AG09319 (cell line): ENCODE data around the gene PREX1.

Experiments used
- DNase-seq: peaks from one replicate; pipeline ENCODE4 v3.0.0-alpha.2; 2010; ENCODE audit warnings: low read depth; ENCODE audit errors: extremely low read depth
- TF ChIP-seq, protein P1 (sequence below): IDR thresholded peaks from 2 replicates; pipeline ENCODE4 v1.5.1; 2011; ENCODE audit warnings: low read depth, mild to moderate bottlenecking, inconsistent platforms, low read length, moderate library complexity

Gene PREX1

DNA sequence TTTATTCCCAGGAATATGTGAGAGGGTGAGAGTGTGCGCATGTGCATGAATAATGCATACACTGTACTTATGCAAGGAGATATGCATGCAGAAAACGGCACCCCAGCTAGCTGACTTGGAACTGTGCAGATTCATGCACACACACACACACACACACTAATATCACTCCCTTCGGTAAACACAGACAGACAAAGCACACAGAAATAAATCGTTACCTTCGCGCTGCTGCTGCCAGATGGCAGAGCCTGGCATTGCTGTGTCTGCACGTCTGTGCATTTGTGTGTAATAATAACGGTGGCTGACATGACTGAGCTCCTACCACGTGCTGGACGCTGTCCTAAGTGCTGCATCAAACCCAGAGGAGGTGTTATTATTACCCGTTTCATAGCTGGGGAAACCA lies 36.8 kb downstream of the PREX1 start:
- TF ChIP-seq, protein P1, sequence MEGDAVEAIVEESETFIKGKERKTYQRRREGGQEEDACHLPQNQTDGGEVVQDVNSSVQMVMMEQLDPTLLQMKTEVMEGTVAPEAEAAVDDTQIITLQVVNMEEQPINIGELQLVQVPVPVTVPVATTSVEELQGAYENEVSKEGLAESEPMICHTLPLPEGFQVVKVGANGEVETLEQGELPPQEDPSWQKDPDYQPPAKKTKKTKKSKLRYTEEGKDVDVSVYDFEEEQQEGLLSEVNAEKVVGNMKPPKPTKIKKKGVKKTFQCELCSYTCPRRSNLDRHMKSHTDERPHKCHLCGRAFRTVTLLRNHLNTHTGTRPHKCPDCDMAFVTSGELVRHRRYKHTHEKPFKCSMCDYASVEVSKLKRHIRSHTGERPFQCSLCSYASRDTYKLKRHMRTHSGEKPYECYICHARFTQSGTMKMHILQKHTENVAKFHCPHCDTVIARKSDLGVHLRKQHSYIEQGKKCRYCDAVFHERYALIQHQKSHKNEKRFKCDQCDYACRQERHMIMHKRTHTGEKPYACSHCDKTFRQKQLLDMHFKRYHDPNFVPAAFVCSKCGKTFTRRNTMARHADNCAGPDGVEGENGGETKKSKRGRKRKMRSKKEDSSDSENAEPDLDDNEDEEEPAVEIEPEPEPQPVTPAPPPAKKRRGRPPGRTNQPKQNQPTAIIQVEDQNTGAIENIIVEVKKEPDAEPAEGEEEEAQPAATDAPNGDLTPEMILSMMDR: no peak; the same call in 1 of the 2 replicates
- no peak for DNase-seq

DNA sequence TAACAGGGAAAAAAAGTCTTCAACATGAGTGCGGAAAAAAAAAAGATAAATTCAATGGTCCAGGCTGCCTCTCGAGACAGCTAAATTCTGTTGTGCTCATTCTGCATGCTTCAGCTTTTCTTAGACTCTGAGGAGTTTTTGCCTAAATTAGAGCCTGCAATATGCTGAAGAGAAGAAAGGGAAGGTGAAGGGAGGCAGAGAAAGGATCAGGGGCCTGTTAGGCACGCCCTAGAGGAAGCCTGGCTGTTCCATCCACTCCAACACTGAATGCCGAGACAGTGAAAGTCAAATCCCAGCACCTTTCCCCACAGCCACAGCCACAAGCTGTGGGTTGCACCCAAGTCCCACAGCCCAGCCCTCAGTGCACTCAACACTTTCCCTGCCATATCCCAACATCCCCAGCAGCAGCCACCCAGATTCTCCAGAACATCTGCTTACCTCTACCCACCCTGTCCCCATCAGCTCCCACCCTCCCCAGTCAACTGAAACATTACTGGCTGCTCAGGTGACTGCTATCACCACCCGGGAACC lies 37.3 kb downstream of the PREX1 start:
- TF ChIP-seq, protein P1: no peak
- DNase-seq: no peak

DNA sequence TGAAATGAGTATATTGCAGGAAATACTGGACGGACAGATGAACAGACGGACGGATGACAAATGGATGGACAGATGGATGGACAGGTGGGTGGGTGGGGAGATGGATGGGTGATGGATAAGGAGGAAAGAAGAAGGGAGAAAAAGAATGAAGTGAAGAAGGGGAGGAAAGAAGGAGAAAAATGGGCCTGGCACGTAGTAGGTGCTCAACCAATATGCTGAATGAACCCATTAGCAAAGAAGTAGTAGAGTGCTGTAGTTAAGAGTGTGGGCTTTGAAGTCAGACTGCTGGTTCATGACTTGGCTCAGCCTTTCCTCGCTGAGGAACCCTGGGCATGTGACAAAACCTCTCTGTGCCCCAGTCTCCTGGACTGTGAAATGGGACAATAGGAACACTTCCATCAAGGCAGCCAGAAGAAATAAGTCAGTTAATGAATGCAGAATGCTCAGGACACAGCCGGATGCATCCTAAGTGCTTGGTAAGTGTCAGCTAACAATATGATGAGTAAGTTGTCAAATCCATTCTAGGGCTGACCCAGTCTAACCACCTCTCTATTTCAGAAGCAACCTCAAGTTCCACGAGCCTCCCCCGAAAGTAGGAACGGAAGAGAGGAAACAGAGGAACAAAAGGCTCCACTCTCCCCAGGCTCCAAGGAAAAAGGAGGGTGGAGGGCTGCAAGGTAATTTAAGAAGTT lies 37.9 kb downstream of the PREX1 start:
- no peak for DNase-seq
- TF ChIP-seq, protein P1: no peak

DNA sequence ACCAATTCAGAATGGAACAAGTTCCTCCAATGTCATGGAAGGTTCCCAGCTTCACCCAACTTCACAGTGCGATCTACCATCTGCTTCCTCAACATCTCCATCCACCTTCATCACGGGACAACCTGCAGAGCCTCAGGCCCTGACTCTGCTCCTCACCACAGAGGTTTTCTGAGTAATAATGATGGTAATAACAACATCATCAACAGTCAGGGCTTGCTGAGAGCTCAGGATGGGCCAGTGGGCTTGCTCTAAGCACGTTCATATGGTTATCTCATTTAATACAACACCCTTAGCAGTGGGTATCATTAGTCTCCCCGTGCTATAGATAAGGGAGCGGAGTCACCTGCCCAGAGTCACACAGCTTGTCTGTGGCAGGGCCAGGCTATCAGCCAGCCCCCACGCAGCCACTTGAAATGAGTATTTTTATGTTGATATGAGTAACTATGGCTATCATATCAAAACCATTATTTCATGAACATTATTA lies 38.6 kb downstream of the PREX1 start:
- TF ChIP-seq, protein P1: no peak
- no peak for DNase-seq

DNA sequence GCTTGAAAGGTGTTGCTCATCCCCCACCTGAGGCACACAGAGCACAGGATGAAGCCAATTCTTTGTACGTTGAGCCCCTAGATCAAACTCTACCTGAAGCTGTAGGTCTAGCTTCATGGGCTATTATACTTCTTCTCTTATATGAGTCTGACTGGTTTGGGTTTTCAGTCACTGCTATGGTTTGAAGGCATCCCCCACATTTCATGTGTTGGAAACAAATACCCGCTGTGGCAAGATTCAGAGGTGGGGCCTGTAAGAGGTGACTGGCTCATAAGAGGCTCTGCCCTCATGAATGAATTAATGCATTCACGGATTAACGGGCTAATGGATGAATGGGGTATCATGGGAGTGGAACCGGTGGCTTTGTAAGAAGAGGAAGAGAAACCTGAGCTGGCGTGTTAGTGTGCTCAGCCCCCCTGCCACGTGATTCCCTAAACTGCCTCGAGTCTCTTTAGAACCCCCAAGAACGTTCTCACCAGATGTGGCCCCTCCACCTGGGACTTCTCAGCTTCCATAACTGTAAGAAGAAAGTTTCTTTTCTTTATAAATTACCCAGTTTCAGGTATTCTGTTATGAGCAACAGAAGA lies 39.2 kb downstream of the PREX1 start:
- DNase-seq: no peak
- TF ChIP-seq, protein P1: no peak

DNA sequence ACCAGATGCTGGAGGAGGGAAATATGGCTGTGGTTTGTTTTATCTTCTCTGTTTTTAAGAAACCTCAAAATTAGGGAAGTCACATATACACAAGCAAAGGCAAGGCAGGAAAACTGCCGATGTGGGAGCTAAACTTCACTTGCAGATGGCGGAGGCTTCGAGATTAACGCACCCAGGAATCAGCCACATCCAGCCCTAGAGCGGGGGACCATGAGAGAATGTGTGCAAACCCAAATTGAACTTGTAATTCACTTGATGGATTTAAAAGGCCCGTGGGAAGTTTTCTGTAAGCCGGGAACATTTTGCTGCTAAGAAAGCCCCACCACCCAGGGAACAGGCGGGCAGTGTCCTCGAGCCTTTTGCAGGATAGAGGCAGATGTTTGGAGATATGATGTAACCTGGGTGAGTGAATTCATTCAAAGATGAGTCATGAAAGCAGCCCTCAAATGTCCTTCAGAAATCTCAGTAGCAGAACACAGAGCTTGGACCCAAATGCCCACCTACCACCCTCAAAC lies 39.9 kb downstream of the PREX1 start:
- TF ChIP-seq, protein P1: no peak
- DNase-seq: peak; percentile 24
